SK-N-SH treated with all-trans-retinoic acid at 6 μM for 48 hours (cell line): ENCODE measurements around the gene COL16A1.

ENCODE experiments used
- ARNTL ChIP-seq: fragments of 450-650 bp; formaldehyde crosslinking; IDR thresholded peaks from 2 replicates; pipeline ENCODE4 v1.5.0; 2020; ENCODE audit warnings: low read depth, mild to moderate bottlenecking, moderate library complexity, borderline replicate concordance
- ISL1 ChIP-seq: fragments of 250-450 bp; sonication (Bioruptor Pico); IDR thresholded peaks from 2 replicates; pipeline ENCODE4 v2.1.2; 2022; ENCODE audit warnings: mild to moderate bottlenecking, moderate library complexity
- OSR1 ChIP-seq: fragments of 250-450 bp; sonication (Bioruptor Pico); IDR thresholded peaks from 2 replicates; pipeline ENCODE4 v1.8.0; 2022; ENCODE audit warnings: moderate library complexity, mild to moderate bottlenecking, inconsistent platforms
- TCF4 ChIP-seq: fragments of 250-450 bp; sonication (Bioruptor Pico); IDR thresholded peaks from 2 replicates; pipeline ENCODE4 v1.8.0; 2021; ENCODE audit warnings: mild to moderate bottlenecking, moderate library complexity, borderline replicate concordance
- ZFP3 ChIP-seq: fragments of 250-450 bp; sonication (Bioruptor Pico); IDR thresholded peaks from 2 replicates; pipeline ENCODE4 v1.5.0; 2020; ENCODE audit warnings: mild to moderate bottlenecking, moderate library complexity
- ZFP30 ChIP-seq: fragments of 450-650 bp; formaldehyde crosslinking; IDR thresholded peaks from 2 replicates; pipeline ENCODE4 v1.5.0; 2022; ENCODE audit warnings: mild to moderate bottlenecking, moderate library complexity
- ZNF565 ChIP-seq: fragments of 450-650 bp; formaldehyde crosslinking; conservative IDR thresholded peaks from 2 replicates; pipeline ENCODE4 v1.5.0; 2020; ENCODE audit warnings: low read depth, mild to moderate bottlenecking, moderate library complexity
- ZNF70 ChIP-seq: fragments of 450-650 bp; formaldehyde crosslinking; IDR thresholded peaks from 2 replicates; pipeline ENCODE4 v1.5.0; 2020; ENCODE audit warnings: mild to moderate bottlenecking, moderate library complexity
- TF ChIP-seq, protein P1 (sequence below): fragments of 250-450 bp; sonication (Bioruptor Pico); IDR thresholded peaks from 2 replicates; pipeline ENCODE4 v1.8.0; 2021; ENCODE audit warnings: low read depth, mild to moderate bottlenecking, moderate library complexity, borderline replicate concordance
- TF ChIP-seq, protein P2 (sequence below): fragments of 250-450 bp; sonication (Bioruptor Pico); IDR thresholded peaks from 2 replicates; pipeline ENCODE4 v1.5.1; 2020; ENCODE audit warnings: low read depth, mild to moderate bottlenecking, moderate library complexity
- TF ChIP-seq, protein P3 (sequence below): fragments of 250-450 bp; sonication (Bioruptor Pico); IDR thresholded peaks from 2 replicates; pipeline ENCODE4 v1.8.0; 2020; ENCODE audit warnings: mild to moderate bottlenecking, moderate library complexity, borderline replicate concordance

DNA sequence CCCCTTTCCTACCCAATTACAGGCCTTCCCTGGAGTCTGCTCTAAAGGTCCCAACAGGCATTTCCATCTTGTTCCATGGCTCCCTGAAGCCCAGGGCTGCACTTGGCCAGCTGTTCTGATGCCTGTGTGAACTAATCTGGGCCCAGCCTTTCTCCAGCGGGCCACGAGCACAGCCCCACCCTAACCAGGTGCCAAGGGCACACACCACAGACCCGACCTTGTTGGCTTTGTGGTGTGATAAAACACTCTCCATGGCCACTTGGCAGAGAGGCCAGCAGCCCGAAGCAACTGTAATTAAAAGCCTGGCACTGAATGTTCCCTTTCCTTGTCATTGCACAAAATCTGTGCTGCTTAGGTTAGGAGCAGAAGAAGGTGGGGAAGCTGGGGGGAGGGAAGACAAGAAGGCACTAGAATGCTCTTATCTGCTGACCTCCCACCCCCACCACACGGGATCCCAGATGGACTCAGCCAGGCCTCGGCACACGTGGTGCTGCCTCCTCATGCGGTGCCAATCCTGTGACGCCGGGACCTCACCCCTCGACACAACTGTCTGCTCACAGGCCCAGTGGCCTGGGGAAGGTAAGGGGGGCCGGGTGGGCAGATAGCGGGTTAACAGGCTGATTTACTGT, 76.4 kb downstream of the COL16A1 start:
- TF ChIP-seq, protein P1, sequence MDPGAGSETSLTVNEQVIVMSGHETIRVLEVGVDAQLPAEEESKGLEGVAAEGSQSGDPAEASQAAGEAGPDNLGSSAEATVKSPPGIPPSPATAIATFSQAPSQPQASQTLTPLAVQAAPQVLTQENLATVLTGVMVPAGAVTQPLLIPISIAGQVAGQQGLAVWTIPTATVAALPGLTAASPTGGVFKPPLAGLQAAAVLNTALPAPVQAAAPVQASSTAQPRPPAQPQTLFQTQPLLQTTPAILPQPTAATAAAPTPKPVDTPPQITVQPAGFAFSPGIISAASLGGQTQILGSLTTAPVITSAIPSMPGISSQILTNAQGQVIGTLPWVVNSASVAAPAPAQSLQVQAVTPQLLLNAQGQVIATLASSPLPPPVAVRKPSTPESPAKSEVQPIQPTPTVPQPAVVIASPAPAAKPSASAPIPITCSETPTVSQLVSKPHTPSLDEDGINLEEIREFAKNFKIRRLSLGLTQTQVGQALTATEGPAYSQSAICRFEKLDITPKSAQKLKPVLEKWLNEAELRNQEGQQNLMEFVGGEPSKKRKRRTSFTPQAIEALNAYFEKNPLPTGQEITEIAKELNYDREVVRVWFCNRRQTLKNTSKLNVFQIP (CRISPR knock-in tag) = no peak
- TF ChIP-seq ARNTL (CRISPR knock-in tag) (no peak), ZNF565 (CRISPR knock-in tag) (no peak), TCF4 (CRISPR knock-in tag) (no peak), ZNF70 (CRISPR knock-in tag) (no peak), ZFP3 (CRISPR knock-in tag) (no peak), ISL1 (no peak), OSR1 (no peak), ZFP30 (CRISPR knock-in tag) (no peak)
- TF ChIP-seq, protein P2, sequence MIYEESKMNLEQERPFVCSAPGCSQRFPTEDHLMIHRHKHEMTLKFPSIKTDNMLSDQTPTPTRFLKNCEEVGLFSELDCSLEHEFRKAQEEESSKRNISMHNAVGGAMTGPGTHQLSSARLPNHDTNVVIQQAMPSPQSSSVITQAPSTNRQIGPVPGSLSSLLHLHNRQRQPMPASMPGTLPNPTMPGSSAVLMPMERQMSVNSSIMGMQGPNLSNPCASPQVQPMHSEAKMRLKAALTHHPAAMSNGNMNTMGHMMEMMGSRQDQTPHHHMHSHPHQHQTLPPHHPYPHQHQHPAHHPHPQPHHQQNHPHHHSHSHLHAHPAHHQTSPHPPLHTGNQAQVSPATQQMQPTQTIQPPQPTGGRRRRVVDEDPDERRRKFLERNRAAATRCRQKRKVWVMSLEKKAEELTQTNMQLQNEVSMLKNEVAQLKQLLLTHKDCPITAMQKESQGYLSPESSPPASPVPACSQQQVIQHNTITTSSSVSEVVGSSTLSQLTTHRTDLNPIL = no peak
- TF ChIP-seq, protein P3, sequence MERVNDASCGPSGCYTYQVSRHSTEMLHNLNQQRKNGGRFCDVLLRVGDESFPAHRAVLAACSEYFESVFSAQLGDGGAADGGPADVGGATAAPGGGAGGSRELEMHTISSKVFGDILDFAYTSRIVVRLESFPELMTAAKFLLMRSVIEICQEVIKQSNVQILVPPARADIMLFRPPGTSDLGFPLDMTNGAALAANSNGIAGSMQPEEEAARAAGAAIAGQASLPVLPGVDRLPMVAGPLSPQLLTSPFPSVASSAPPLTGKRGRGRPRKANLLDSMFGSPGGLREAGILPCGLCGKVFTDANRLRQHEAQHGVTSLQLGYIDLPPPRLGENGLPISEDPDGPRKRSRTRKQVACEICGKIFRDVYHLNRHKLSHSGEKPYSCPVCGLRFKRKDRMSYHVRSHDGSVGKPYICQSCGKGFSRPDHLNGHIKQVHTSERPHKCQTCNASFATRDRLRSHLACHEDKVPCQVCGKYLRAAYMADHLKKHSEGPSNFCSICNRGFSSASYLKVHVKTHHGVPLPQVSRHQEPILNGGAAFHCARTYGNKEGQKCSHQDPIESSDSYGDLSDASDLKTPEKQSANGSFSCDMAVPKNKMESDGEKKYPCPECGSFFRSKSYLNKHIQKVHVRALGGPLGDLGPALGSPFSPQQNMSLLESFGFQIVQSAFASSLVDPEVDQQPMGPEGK (CRISPR knock-in tag) = no peak
